ENCODE results near the gene PLK1. TPM values are rescaled to one million over a fixed set of nuclear protein-coding genes. Genes with fewer than 3 reads are reported as not detected.

The PLK1 gene
- total and polyA plus RNA-seq, 2 of the 13 experiments (the other 11 are each of a cell fraction or from before 2014, with no cell fraction given), result 71.5 to 76.3 TPM

GRCh38 chr16:23694644-23695373, 16.1 kb downstream of the PLK1 start (continued):
- no peak for TF ChIP-seq ZNF512 (CRISPR knock-in tag; IDR thresholded peaks at IDR 0.05)
- TF ChIP-seq CAMTA2 (CRISPR knock-in tag; IDR thresholded peaks at IDR 0.05; ENCODE audit: borderline replicate concordance), result 0 out of 2 replicates have a peak, but pooled peaks have one; percentile 41
- TF ChIP-seq SAFB2 (CRISPR knock-in tag; IDR thresholded peaks at IDR 0.05; ENCODE audit: borderline replicate concordance, low read depth), result peak; percentile 65; the same call in 1 of the 2 replicates
- no peak for TF ChIP-seq ZNF180 (CRISPR knock-in tag; IDR thresholded peaks at IDR 0.05; ENCODE audit: borderline replicate concordance, low read depth)
- peak; percentile 90; the same call in 1 of the 2 replicates for TF ChIP-seq ZNF292 (CRISPR knock-in tag; IDR thresholded peaks at IDR 0.05; ENCODE audit: borderline replicate concordance, low read depth)
- TF ChIP-seq JUNB (CRISPR knock-in tag; IDR thresholded peaks at IDR 0.05; ENCODE audit: borderline replicate concordance), result 0 out of 2 replicates have a peak, but pooled peaks have one; percentile 43
- no peak for TF ChIP-seq ZNF432 (CRISPR knock-in tag; IDR thresholded peaks at IDR 0.05; ENCODE audit: borderline replicate concordance)
- TF ChIP-seq THAP11 (CRISPR knock-in tag; IDR thresholded peaks at IDR 0.05), result peak; percentile 32; the same call in 1 of the 2 replicates
- 0 out of 2 replicates have a peak, but pooled peaks have one; percentile 33 for TF ChIP-seq ZNF343 (CRISPR knock-in tag; IDR thresholded peaks at IDR 0.05)
- no peak for TF ChIP-seq BRCA1 (CRISPR knock-in tag; IDR thresholded peaks at IDR 0.05)
- peak; percentile 24 for TF ChIP-seq PRPF4 (IDR thresholded peaks at IDR 0.05; ENCODE audit: low read depth, low read length, poor library complexity, severe bottlenecking)
- TF ChIP-seq NFIC (IDR thresholded peaks at IDR 0.05; ENCODE audit: low read length), result no peak
- no peak for TF ChIP-seq ZNF430 (CRISPR knock-in tag; IDR thresholded peaks at IDR 0.05)
- no peak for TF ChIP-seq ZBTB14 (CRISPR knock-in tag; IDR thresholded peaks at IDR 0.05)
- TF ChIP-seq RERE (CRISPR knock-in tag; IDR thresholded peaks at IDR 0.05; ENCODE audit: low read depth), result no peak; the same call in 1 of the 2 replicates
- TF ChIP-seq ARNT (IDR thresholded peaks at IDR 0.05), result no peak
- TF ChIP-seq ZBTB43 (CRISPR knock-in tag; conservative IDR thresholded peaks at IDR 0.05), result no peak
- TF ChIP-seq SIX1 (CRISPR knock-in tag; IDR thresholded peaks at IDR 0.05; ENCODE audit: borderline replicate concordance), result no peak
- 0 out of 2 replicates have a peak, but pooled peaks have one; percentile 35 for TF ChIP-seq ZNF768 (CRISPR knock-in tag; IDR thresholded peaks at IDR 0.05)

All from HepG2 (cell line).